Measurements from ENCODE around the gene AUP1. TPM values are rescaled to one million over a fixed set of nuclear protein-coding genes. Genes with fewer than 3 reads are reported as not detected.

AUP1 gene
- total and polyA plus RNA-seq, 2 experiments from 2014 or later: 98.7 to 105 TPM

GRCh38 chr2:74575320-74575719 lies 45.8 kb upstream of the AUP1 start (continued):
- TF ChIP-seq, protein P1, sequence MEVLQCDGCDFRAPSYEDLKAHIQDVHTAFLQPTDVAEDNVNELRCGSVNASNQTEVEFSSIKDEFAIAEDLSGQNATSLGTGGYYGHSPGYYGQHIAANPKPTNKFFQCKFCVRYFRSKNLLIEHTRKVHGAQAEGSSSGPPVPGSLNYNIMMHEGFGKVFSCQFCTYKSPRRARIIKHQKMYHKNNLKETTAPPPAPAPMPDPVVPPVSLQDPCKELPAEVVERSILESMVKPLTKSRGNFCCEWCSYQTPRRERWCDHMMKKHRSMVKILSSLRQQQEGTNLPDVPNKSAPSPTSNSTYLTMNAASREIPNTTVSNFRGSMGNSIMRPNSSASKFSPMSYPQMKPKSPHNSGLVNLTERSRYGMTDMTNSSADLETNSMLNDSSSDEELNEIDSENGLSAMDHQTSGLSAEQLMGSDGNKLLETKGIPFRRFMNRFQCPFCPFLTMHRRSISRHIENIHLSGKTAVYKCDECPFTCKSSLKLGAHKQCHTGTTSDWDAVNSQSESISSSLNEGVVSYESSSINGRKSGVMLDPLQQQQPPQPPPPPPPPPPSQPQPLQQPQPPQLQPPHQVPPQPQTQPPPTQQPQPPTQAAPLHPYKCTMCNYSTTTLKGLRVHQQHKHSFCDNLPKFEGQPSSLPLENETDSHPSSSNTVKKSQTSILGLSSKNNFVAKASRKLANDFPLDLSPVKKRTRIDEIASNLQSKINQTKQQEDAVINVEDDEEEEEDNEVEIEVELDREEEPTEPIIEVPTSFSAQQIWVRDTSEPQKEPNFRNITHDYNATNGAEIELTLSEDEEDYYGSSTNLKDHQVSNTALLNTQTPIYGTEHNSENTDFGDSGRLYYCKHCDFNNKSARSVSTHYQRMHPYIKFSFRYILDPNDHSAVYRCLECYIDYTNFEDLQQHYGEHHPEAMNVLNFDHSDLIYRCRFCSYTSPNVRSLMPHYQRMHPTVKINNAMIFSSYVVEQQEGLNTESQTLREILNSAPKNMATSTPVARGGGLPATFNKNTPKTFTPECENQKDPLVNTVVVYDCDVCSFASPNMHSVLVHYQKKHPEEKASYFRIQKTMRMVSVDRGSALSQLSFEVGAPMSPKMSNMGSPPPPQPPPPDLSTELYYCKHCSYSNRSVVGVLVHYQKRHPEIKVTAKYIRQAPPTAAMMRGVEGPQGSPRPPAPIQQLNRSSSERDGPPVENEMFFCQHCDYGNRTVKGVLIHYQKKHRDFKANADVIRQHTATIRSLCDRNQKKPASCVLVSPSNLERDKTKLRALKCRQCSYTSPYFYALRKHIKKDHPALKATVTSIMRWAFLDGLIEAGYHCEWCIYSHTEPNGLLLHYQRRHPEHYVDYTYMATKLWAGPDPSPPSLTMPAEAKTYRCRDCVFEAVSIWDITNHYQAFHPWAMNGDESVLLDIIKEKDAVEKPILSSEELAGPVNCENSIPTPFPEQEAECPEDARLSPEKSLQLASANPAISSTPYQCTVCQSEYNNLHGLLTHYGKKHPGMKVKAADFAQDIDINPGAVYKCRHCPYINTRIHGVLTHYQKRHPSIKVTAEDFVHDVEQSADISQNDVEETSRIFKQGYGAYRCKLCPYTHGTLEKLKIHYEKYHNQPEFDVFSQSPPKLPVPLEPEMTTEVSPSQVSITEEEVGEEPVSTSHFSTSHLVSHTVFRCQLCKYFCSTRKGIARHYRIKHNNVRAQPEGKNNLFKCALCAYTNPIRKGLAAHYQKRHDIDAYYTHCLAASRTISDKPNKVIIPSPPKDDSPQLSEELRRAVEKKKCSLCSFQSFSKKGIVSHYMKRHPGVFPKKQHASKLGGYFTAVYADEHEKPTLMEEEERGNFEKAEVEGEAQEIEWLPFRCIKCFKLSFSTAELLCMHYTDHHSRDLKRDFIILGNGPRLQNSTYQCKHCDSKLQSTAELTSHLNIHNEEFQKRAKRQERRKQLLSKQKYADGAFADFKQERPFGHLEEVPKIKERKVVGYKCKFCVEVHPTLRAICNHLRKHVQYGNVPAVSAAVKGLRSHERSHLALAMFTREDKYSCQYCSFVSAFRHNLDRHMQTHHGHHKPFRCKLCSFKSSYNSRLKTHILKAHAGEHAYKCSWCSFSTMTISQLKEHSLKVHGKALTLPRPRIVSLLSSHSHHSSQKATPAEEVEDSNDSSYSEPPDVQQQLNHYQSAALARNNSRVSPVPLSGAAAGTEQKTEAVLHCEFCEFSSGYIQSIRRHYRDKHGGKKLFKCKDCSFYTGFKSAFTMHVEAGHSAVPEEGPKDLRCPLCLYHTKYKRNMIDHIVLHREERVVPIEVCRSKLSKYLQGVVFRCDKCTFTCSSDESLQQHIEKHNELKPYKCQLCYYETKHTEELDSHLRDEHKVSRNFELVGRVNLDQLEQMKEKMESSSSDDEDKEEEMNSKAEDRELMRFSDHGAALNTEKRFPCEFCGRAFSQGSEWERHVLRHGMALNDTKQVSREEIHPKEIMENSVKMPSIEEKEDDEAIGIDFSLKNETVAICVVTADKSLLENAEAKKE (CRISPR knock-in tag; IDR thresholded peaks at IDR 0.05): no peak
- TF ChIP-seq CTCF (conservative IDR thresholded peaks at IDR 0.05; ENCODE audit: low read depth in 2 of 2): no peak
- no peak for TF ChIP-seq ZNF331 (CRISPR knock-in tag; IDR thresholded peaks at IDR 0.05; ENCODE audit: low read depth)
- TF ChIP-seq ETS1 (IDR thresholded peaks at IDR 0.05): no peak
- no peak for TF ChIP-seq NANOG (IDR thresholded peaks at IDR 0.05; ENCODE audit: borderline replicate concordance)
- no peak for TF ChIP-seq JUNB (IDR thresholded peaks at IDR 0.05; ENCODE audit: unreplicated experiment)
- no peak for TF ChIP-seq EZH2phosphoT487 (IDR thresholded peaks at IDR 0.05; ENCODE audit: unreplicated experiment)
